Lower leg skin (tissue), 4 donors: ENCODE results near the gene NLRP9. TPM values are rescaled to one million over a fixed set of nuclear protein-coding genes. Genes with fewer than 3 reads are reported as not detected.
A peak's percentile ranks its signal among the peaks of the same experiment; 100 is the strongest.

Experiments used
- DNase-seq, 2 donors: peaks; one replicate each; pipeline ENCODE4 v3.0.0-alpha.2; 2019; ENCODE audit warnings: low spot score in 2 of 2
- H3K4me3 ChIP-seq: fragments of 200-600 bp; sonication (generic); 2 replicates; pipeline ENCODE4 v1.5.1; 2017; ENCODE audit warnings: mild to moderate bottlenecking, low read depth; ENCODE audit not compliant: poor library complexity, severe bottlenecking
- CTCF ChIP-seq, 3 donors: fragments of 450-650 bp; IDR thresholded peaks; one replicate each; pipeline ENCODE4 v1.5.1; 2016; ENCODE audit warnings: antibody characterized with exemption in 3 of 3, mild to moderate bottlenecking in 3 of 3, moderate library complexity in 2 of 3
- POLR2A ChIP-seq, 2 donors: fragments of 450-650 bp; IDR thresholded peaks; one replicate each; pipeline ENCODE4 v1.6.1; 2016 to 2017; ENCODE audit warnings: antibody characterized with exemption in 2 of 2, mild to moderate bottlenecking in 1 of 2, moderate library complexity in 1 of 2
- WGBS, 2 donors: methylation state at CpG; one replicate each; pipeline ENCODE4 v1.1.5; 2018; 5-methylcytosine and 5-hydroxymethylcytosine counted together
- intact Hi-C: fragments of 100-400 bp; cut with DNase I; formaldehyde crosslinking; loops from one replicate; pipeline ENCODE4 v1.15.0; 2023; ENCODE audit warnings: low total_unique reads
- total RNA-seq, 4 donors: library from RNA; depleted of rRNA; stranded (reverse); fragments of >200 nt; gene quantifications; one replicate each; pipeline ENCODE4 v1.1.0, GENCODE V29; 2016

The NLRP9 gene
- total RNA-seq, 4 donors from 2014 or later: not detected

GRCh38 chr19:55704494-55705245 is 33.5 kb downstream of the NLRP9 start:
- intact Hi-C loops: no loop called here

GRCh38 chr19:55703790-55704215 is 34.4 kb downstream of the NLRP9 start:
- DNase-seq: peak in 1 of 2 donors; percentile 77
- TF ChIP-seq POLR2A (IDR thresholded peaks at IDR 0.05) (no peak), CTCF (IDR thresholded peaks at IDR 0.05) (no peak)
- 47 to 58% methylated on average over 38 of the region's 38 CpGs for WGBS, 2 donors
- intact Hi-C loops: no loop called here
- H3K4me3 ChIP-seq: no peak overlapping the region

More at GRCh38 chr19:55704494-55705245, 33.5 kb downstream of the NLRP9 start:
- TF ChIP-seq CTCF (IDR thresholded peaks at IDR 0.05) (no peak), POLR2A (IDR thresholded peaks at IDR 0.05) (no peak)
- H3K4me3 ChIP-seq: no peak overlapping the region
- DNase-seq: peak in 1 of 2 donors; percentile 65
- WGBS, 2 donors: 89 to 92% methylated on average over 15 of the region's 15 CpGs

GRCh38 chr19:55702131-55702627 is 36.0 kb downstream of the NLRP9 start:
- 73 to 74% methylated on average over 13 of the region's 13 CpGs for WGBS, 2 donors
- DNase-seq: peak in 1 of 2 donors; percentile 59
- intact Hi-C loops: no loop called here
- TF ChIP-seq POLR2A (IDR thresholded peaks at IDR 0.05) (no peak), CTCF (IDR thresholded peaks at IDR 0.05) (no peak)
- no peak overlapping the region for H3K4me3 ChIP-seq

- intact Hi-C loops: no loop called here
- no peak overlapping the region for H3K4me3 ChIP-seq
- 83 to 94% methylated on average over 12 of the region's 12 CpGs for WGBS, 2 donors
- peak in 1 of 2 donors; percentile 49 for DNase-seq
- no peak for TF ChIP-seq POLR2A (IDR thresholded peaks at IDR 0.05)
- TF ChIP-seq CTCF (IDR thresholded peaks at IDR 0.05): no peak
Observed at GRCh38 chr19:55700813-55701212, 37.4 kb downstream of the NLRP9 start.

- H3K4me3 ChIP-seq: no peak overlapping the region
- peak in 1 of 2 donors; percentile 29 for DNase-seq
- TF ChIP-seq POLR2A (IDR thresholded peaks at IDR 0.05): no peak
- no peak for TF ChIP-seq CTCF (IDR thresholded peaks at IDR 0.05)
- WGBS, 2 donors: 87 to 88% methylated on average over 11 of the region's 11 CpGs
- intact Hi-C loops: no loop called here
Observed at GRCh38 chr19:55699221-55699620, 39.0 kb downstream of the NLRP9 start.
